ENCODE measurements around the gene SFXN3.

SFXN3 gene

DNA sequence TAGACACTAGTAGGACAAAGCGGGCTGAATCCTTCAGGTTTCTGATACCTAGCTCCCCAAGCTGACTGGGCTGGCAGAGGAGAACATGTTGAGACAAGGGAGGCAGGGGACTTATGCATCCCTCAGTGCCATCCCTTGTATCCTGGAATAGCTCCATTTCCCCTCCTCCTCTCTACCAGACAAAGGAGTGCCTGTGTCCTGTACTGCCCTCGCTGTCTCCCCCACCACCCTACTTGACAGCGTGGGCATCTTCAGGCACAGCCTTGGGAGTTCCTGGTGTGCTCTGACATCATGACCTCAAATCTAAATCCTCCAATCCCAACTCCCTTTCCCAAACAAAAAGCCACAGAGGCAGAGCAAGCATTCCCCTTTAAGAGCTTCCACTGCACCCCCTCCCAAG is 9.0 kb downstream of the SFXN3 start:
- Histone ChIP-seq H3K4ac (ENCODE audit: low read depth in 1 of 2, low read length in 2 of 2) (no peak overlapping the region), H3K36me3 (ENCODE audit: control insufficient read depth in 1 of 2, insufficient read depth in 2 of 2, low read depth in 1 of 2, low read length in 2 of 2) (peaks cover 55% of the 10 kb centered on the region in 2 experiments), H3K9ac (ENCODE audit: low read length) (no peak overlapping the region), H2BK12ac (ENCODE audit: low read length in 2 of 2) (no peak overlapping the region), H3K18ac (ENCODE audit: low read depth in 1 of 2, low read length in 2 of 2) (no peak overlapping the region), H3K27ac (ENCODE audit: low read length, poor library complexity, severe bottlenecking) (no peak overlapping the region), H4K91ac (ENCODE audit: low read length) (no peak overlapping the region), H2AFZ (ENCODE audit: low read depth, low read length) (no peak overlapping the region), H3K4me1 (ENCODE audit: control insufficient read depth, insufficient read depth, low read depth, low read length) (peaks cover 5% of the 10 kb centered on the region), H2AK5ac (ENCODE audit: low read length, severe bottlenecking) (no peak overlapping the region), H2BK15ac (ENCODE audit: low read depth, poor library complexity, severe bottlenecking) (no peak overlapping the region), H2BK5ac (ENCODE audit: low read depth, low read length, poor library complexity, severe bottlenecking) (no peak overlapping the region), H3K79me1 (replicated peaks; ENCODE audit: low read length, poor library complexity, severe bottlenecking) (peaks cover 34% of the 10 kb centered on the region), H4K8ac (ENCODE audit: low read length) (no peak overlapping the region), H3K27me3 (ENCODE audit: control insufficient read depth in 1 of 2, insufficient read depth in 1 of 2, low read length in 2 of 2) (no peaks in the 10 kb centered on the region), H2BK120ac (ENCODE audit: low read depth, low read length) (no peak overlapping the region), H3K4me3 (ENCODE audit: insufficient read depth in 1 of 2, low read depth in 1 of 2, low read length in 2 of 2) (no peak overlapping the region), H3K9me3 (ENCODE audit: control insufficient read depth, low read length) (no peaks in the 10 kb centered on the region), H3K14ac (ENCODE audit: low read length in 2 of 2) (no peak overlapping the region), H3K4me2 (ENCODE audit: low read length, poor library complexity, severe bottlenecking) (no peak overlapping the region), H3K23ac (ENCODE audit: low read length in 2 of 2) (no peak overlapping the region)
- 82% methylated on average over 3 of the region's 3 CpGs for WGBS
- DNase-seq, result no peak

GRCh38 chr10:101040851-101041250 is 9.8 kb downstream of the SFXN3 start:
- Histone ChIP-seq H2BK120ac (ENCODE audit: low read depth, low read length) (no peak overlapping the region), H3K4me1 (ENCODE audit: control insufficient read depth, insufficient read depth, low read depth, low read length) (peaks cover 5% of the 10 kb centered on the region), H3K4me2 (ENCODE audit: low read length, poor library complexity, severe bottlenecking) (no peak overlapping the region), H3K14ac (ENCODE audit: low read length in 2 of 2) (no peak overlapping the region), H2BK12ac (ENCODE audit: low read length in 2 of 2) (no peak overlapping the region), H4K91ac (ENCODE audit: low read length) (no peak overlapping the region), H3K9ac (ENCODE audit: low read length) (no peak overlapping the region), H2BK15ac (ENCODE audit: low read depth, poor library complexity, severe bottlenecking) (no peak overlapping the region), H4K8ac (ENCODE audit: low read length) (no peak overlapping the region), H3K4me3 (ENCODE audit: insufficient read depth in 1 of 2, low read depth in 1 of 2, low read length in 2 of 2) (no peak overlapping the region), H3K79me1 (replicated peaks; ENCODE audit: low read length, poor library complexity, severe bottlenecking) (peaks cover 26% of the 10 kb centered on the region), H3K4ac (ENCODE audit: low read depth in 1 of 2, low read length in 2 of 2) (no peak overlapping the region), H3K23ac (ENCODE audit: low read length in 2 of 2) (no peak overlapping the region), H2AFZ (ENCODE audit: low read depth, low read length) (no peak overlapping the region), H3K27me3 (ENCODE audit: control insufficient read depth in 1 of 2, insufficient read depth in 1 of 2, low read length in 2 of 2) (no peaks in the 10 kb centered on the region), H3K18ac (ENCODE audit: low read depth in 1 of 2, low read length in 2 of 2) (no peak overlapping the region), H3K9me3 (ENCODE audit: control insufficient read depth, low read length) (no peaks in the 10 kb centered on the region), H2AK5ac (ENCODE audit: low read length, severe bottlenecking) (no peak overlapping the region), H3K36me3 (ENCODE audit: control insufficient read depth in 1 of 2, insufficient read depth in 2 of 2, low read depth in 1 of 2, low read length in 2 of 2) (peaks cover 47% of the 10 kb centered on the region in 2 experiments), H3K27ac (ENCODE audit: low read length, poor library complexity, severe bottlenecking) (no peak overlapping the region), H2BK5ac (ENCODE audit: low read depth, low read length, poor library complexity, severe bottlenecking) (no peak overlapping the region)
- WGBS, result 5% methylated on average over 1 of the region's 2 CpGs
- DNase-seq, result no peak

GRCh38 chr10:101041252-101041761 is 10.3 kb downstream of the SFXN3 start:
- no peak overlapping the region for H2BK12ac ChIP-seq (ENCODE audit: low read length in 2 of 2)
- no peak overlapping the region for H3K23ac ChIP-seq (ENCODE audit: low read length in 2 of 2)
- H3K14ac ChIP-seq (ENCODE audit: low read length in 2 of 2), result no peak overlapping the region
- no peak overlapping the region for H2BK5ac ChIP-seq (ENCODE audit: low read depth, low read length, poor library complexity, severe bottlenecking)
- H3K4me1 ChIP-seq (ENCODE audit: control insufficient read depth, insufficient read depth, low read depth, low read length), result peaks cover 5% of the 10 kb centered on the region
- no peak overlapping the region for H2AFZ ChIP-seq (ENCODE audit: low read depth, low read length)
- H3K4me3 ChIP-seq (ENCODE audit: insufficient read depth in 1 of 2, low read depth in 1 of 2, low read length in 2 of 2), result no peak overlapping the region
- H4K91ac ChIP-seq (ENCODE audit: low read length), result no peak overlapping the region
- H4K8ac ChIP-seq (ENCODE audit: low read length), result no peak overlapping the region
- H3K9ac ChIP-seq (ENCODE audit: low read length), result no peak overlapping the region
- whole genome bisulfite sequencing, result 37% methylated on average over 6 of the region's 6 CpGs
- no peak overlapping the region for H3K4ac ChIP-seq (ENCODE audit: low read depth in 1 of 2, low read length in 2 of 2)
- no peak overlapping the region for H2AK5ac ChIP-seq (ENCODE audit: low read length, severe bottlenecking)
- DNase-seq, result peak; percentile 89
- peaks cover 21% of the 10 kb centered on the region for H3K79me1 ChIP-seq (replicated peaks; ENCODE audit: low read length, poor library complexity, severe bottlenecking)
- H3K36me3 ChIP-seq (ENCODE audit: control insufficient read depth in 1 of 2, insufficient read depth in 2 of 2, low read depth in 1 of 2, low read length in 2 of 2), result peaks cover 43% of the 10 kb centered on the region in 2 experiments
- no peak overlapping the region for H3K4me2 ChIP-seq (ENCODE audit: low read length, poor library complexity, severe bottlenecking)
- H2BK15ac ChIP-seq (ENCODE audit: low read depth, poor library complexity, severe bottlenecking), result no peak overlapping the region
- no peak overlapping the region for H3K18ac ChIP-seq (ENCODE audit: low read depth in 1 of 2, low read length in 2 of 2)
- H2BK120ac ChIP-seq (ENCODE audit: low read depth, low read length), result no peak overlapping the region
- no peaks in the 10 kb centered on the region for H3K9me3 ChIP-seq (ENCODE audit: control insufficient read depth, low read length)
- H3K27me3 ChIP-seq (ENCODE audit: control insufficient read depth in 1 of 2, insufficient read depth in 1 of 2, low read length in 2 of 2), result peaks cover 3 to 4% of the 10 kb centered on the region in 2 experiments
- H3K27ac ChIP-seq (ENCODE audit: low read length, poor library complexity, severe bottlenecking), result no peak overlapping the region

- H4K8ac ChIP-seq (ENCODE audit: low read length), result peak overlapping the region; percentile 52
- no peaks in the 10 kb centered on the region for H3K9me3 ChIP-seq (ENCODE audit: control insufficient read depth, low read length)
- peak overlapping the region; percentile 88 for H3K27ac ChIP-seq (ENCODE audit: low read length, poor library complexity, severe bottlenecking)
- no peak overlapping the region for H2BK12ac ChIP-seq (ENCODE audit: low read length in 2 of 2)
- peak overlapping the region in 1 of 2 experiments; percentile 77 for H3K18ac ChIP-seq (ENCODE audit: low read depth in 1 of 2, low read length in 2 of 2)
- H3K27me3 ChIP-seq (ENCODE audit: control insufficient read depth in 1 of 2, insufficient read depth in 1 of 2, low read length in 2 of 2), result peaks cover 10 to 12% of the 10 kb centered on the region in 2 experiments
- no peak overlapping the region for H2BK15ac ChIP-seq (ENCODE audit: low read depth, poor library complexity, severe bottlenecking)
- no peak overlapping the region for H3K23ac ChIP-seq (ENCODE audit: low read length in 2 of 2)
- peak overlapping the region in 1 of 2 experiments; percentile 81 for H3K4me3 ChIP-seq (ENCODE audit: insufficient read depth in 1 of 2, low read depth in 1 of 2, low read length in 2 of 2)
- H2AK5ac ChIP-seq (ENCODE audit: low read length, severe bottlenecking), result no peak overlapping the region
- no peak overlapping the region for H2BK120ac ChIP-seq (ENCODE audit: low read depth, low read length)
- no peak overlapping the region for H2BK5ac ChIP-seq (ENCODE audit: low read depth, low read length, poor library complexity, severe bottlenecking)
- H3K79me1 ChIP-seq (replicated peaks; ENCODE audit: low read length, poor library complexity, severe bottlenecking), result peaks cover 14% of the 10 kb centered on the region
- peak overlapping the region; percentile 91 for H3K9ac ChIP-seq (ENCODE audit: low read length)
- H2AFZ ChIP-seq (ENCODE audit: low read depth, low read length), result no peak overlapping the region
- peak overlapping the region; percentile 65 for H3K4me2 ChIP-seq (ENCODE audit: low read length, poor library complexity, severe bottlenecking)
- no peak for DNase-seq
- WGBS, result 79% methylated on average over 4 of the region's 4 CpGs
- H3K14ac ChIP-seq (ENCODE audit: low read length in 2 of 2), result no peak overlapping the region
- peaks cover 9% of the 10 kb centered on the region for H3K4me1 ChIP-seq (ENCODE audit: control insufficient read depth, insufficient read depth, low read depth, low read length)
- H3K36me3 ChIP-seq (ENCODE audit: control insufficient read depth in 1 of 2, insufficient read depth in 2 of 2, low read depth in 1 of 2, low read length in 2 of 2), result peaks cover 34 to 35% of the 10 kb centered on the region in 2 experiments
- H4K91ac ChIP-seq (ENCODE audit: low read length), result peak overlapping the region; percentile 81
- H3K4ac ChIP-seq (ENCODE audit: low read depth in 1 of 2, low read length in 2 of 2), result no peak overlapping the region
Observed at GRCh38 chr10:101042118-101042517, 11.1 kb downstream of the SFXN3 start.

Measured in mesenchymal stem cell (in vitro differentiated cells and primary cell).